ENCODE results near the gene FXYD3.

FXYD3 gene

GRCh38 chr19:35143818-35144217 lies 28.2 kb downstream of the FXYD3 start:
- DNase-seq (ENCODE audit: low read depth in 1 of 2, low spot score in 1 of 2): no peak
- Histone ChIP-seq H3K27me3 (ENCODE audit: insufficient read depth, poor library complexity, severe bottlenecking) (peaks cover 12% of the 10 kb centered on the region), H3K27ac (replicated peaks) (no peak overlapping the region), H3K4me3 (replicated peaks; ENCODE audit: insufficient read depth, low read length) (no peak overlapping the region)
- TF ChIP-seq SPI1 (IDR thresholded peaks at IDR 0.05; ENCODE audit: borderline replicate concordance, low read depth) (no peak), GABPA (IDR thresholded peaks at IDR 0.05; ENCODE audit: low read depth) (no peak), POLR2AphosphoS5 (IDR thresholded peaks at IDR 0.05; ENCODE audit: low read depth) (no peak), REST (IDR thresholded peaks at IDR 0.05; ENCODE audit: insufficient replicate concordance, low read depth) (no peak), CTCF (IDR thresholded peaks at IDR 0.05; ENCODE audit: insufficient read depth, low read length) (no peak)

- Histone ChIP-seq H3K4me3 (replicated peaks; ENCODE audit: insufficient read depth, low read length) (no peak overlapping the region), H3K27ac (replicated peaks) (no peak overlapping the region), H3K27me3 (ENCODE audit: insufficient read depth, poor library complexity, severe bottlenecking) (peaks cover 12% of the 10 kb centered on the region)
- DNase-seq (ENCODE audit: low read depth in 1 of 2, low spot score in 1 of 2): no peak
- TF ChIP-seq POLR2AphosphoS5 (IDR thresholded peaks at IDR 0.05; ENCODE audit: low read depth) (no peak), REST (IDR thresholded peaks at IDR 0.05; ENCODE audit: insufficient replicate concordance, low read depth) (no peak), GABPA (IDR thresholded peaks at IDR 0.05; ENCODE audit: low read depth) (no peak), CTCF (IDR thresholded peaks at IDR 0.05; ENCODE audit: insufficient read depth, low read length) (no peak)
These were observed 28.6 kb downstream of the FXYD3 start for GRCh38 chr19:35144259-35144599.

GRCh38 chr19:35144600-35145436 lies 29.2 kb downstream of the FXYD3 start:
- H3K27me3 ChIP-seq (ENCODE audit: insufficient read depth, poor library complexity, severe bottlenecking): peaks cover 12% of the 10 kb centered on the region
- DNase-seq (ENCODE audit: low read depth in 1 of 2, low spot score in 1 of 2): no peak
- TF ChIP-seq SPI1 (IDR thresholded peaks at IDR 0.05; ENCODE audit: borderline replicate concordance, low read depth) (no peak), REST (IDR thresholded peaks at IDR 0.05; ENCODE audit: insufficient replicate concordance, low read depth) (no peak), GABPA (IDR thresholded peaks at IDR 0.05; ENCODE audit: low read depth) (no peak), CTCF (IDR thresholded peaks at IDR 0.05; ENCODE audit: insufficient read depth, low read length) (no peak)
- H3K27ac ChIP-seq (replicated peaks): no peak overlapping the region
- H3K4me3 ChIP-seq (replicated peaks; ENCODE audit: insufficient read depth, low read length): no peak overlapping the region

Data from HL-60 (cell line).